AG09319 (cell line): ENCODE data around the gene PRDM15.

Experiments
- DNase-seq: peaks from one replicate; pipeline ENCODE4 v3.0.0-alpha.2; 2010; ENCODE audit warnings: low read depth; ENCODE audit errors: extremely low read depth
- CTCF ChIP-seq: IDR thresholded peaks from 2 replicates; pipeline ENCODE4 v1.5.1; 2011; ENCODE audit warnings: low read depth, mild to moderate bottlenecking, inconsistent platforms, low read length, moderate library complexity

The PRDM15 gene

DNA sequence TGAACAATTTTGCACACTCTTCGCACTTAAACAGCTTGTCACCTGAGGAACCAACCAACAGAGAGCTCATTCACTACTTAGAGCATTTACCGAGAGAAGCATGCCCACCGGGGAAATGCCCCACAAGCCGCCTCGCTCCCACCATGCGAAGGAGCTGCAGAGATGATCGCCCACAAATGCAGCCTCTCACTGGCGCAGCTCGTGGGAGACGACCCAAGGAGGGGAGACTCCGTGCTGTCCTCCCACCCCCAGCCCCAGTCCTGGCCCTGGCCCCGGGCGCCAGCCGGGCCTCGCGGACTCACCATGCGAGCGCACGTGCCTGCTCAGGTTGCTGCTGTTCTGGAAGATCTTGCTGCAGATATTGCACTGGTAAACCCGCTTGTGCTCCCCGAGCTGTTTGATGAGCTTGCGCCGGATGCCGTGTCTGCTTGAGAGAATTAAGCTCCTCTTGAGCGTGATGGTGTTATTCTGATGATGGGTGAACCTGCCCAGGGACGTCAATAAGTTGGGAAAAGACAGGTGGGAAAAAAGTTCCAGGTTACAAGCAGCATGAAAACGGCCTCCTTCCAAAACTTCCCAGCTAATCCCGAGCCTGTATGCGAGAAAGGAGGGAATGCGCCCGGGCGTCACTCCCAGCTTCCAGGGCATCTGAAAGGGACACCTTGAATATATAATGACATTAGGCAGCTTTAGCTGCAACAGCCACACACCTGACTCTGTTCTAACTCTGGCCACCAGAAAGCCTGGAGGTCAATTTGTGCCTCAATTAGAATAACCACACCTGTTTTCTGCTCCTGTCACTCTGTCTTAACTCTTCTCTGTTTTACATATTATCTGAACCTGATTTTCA is 42.8 kb downstream of the PRDM15 start:
- no peak for TF ChIP-seq CTCF
- DNase-seq = no peak

- DNase-seq = no peak
- TF ChIP-seq CTCF = no peak
Observed at GRCh38 chr21:41835711-41836154, 43.4 kb downstream of the PRDM15 start.

GRCh38 chr21:41834926-41835663 is 44.0 kb downstream of the PRDM15 start:
- TF ChIP-seq CTCF = no peak

GRCh38 chr21:41834252-41834925 is 44.8 kb downstream of the PRDM15 start:
- no peak for DNase-seq
- no peak for TF ChIP-seq CTCF

More at GRCh38 chr21:41834926-41835663, 44.0 kb downstream of the PRDM15 start:
- DNase-seq = no peak

DNA sequence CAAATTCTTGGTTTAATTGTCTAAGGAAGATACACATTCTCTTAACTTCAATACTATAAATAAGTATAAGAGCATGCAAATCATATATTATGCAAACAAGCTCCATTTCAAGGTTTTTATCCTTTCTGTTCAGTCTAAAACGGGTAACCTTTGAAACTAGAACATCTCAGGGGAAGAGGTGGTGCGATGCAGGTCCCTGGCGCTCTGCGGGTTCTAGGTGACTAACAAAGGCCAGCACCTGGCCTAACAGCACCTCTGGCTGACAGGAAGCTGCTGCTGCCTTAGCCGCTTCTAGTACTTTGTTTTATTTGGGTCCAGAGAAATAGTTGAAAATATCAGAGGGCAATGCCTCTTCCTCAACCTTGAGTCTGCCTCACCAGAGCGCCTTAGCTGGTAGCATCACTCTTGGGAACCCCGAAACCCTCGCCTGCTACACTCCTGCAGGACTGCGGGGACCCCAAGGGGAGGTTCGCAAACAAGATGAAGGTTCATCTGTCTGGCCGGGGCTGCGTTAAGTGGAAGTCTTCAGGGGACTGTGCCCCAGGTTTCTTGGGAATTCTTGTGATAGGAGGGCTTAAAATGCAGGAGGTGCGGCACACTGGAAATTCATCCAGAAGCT is 45.5 kb downstream of the PRDM15 start:
- no peak for DNase-seq
- TF ChIP-seq CTCF = no peak

DNA sequence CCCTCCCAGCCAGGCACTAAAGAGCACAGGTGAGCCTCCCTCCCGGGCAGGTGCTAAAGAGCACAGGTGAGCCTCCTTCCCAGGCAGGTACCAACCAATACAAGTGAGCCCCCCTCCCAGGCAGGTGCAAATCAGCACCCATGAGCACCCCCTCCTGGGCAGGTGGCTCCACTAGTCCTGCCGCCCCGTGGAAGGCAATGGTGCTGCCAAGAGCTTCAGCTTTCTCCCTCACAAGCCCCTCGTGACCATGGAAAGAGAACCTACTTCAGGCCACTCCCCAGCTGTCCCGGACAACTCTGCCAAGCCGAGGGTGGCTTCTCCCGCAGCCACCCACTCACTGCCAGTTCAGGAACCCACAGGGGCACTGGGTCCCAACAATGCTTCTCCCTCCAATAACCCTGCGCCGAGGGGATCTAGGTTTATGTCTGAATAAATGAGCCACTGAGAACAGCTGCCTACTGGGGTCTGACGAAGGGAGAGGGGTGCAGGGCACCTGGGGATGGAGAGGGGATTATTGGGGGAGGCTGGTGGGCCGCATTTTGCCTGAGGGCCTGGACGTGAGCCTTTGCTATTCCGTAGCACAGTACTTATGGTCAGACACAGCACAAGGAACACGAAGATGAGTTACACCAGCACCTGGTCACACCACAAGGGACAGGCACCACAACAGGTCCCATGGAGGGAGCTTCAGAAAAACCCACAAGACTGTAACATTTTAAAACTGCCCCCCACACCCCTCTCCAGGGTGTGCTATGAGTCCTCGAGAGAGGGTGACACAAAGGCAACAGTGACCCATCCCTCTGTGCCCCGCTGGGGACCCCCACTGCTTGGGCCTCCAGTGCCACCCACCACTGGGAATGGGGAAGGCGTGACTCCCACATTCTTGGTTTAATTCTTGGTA is 46.3 kb downstream of the PRDM15 start:
- DNase-seq = no peak
- TF ChIP-seq CTCF = no peak
